H9 (cell line): Measurements from ENCODE around the gene SPPL3. TPM values are rescaled to one million over a fixed set of nuclear protein-coding genes. Genes with fewer than 3 reads are reported as not detected.

Experiments
- DNase-seq: peaks from one replicate; pipeline ENCODE4 v3.0.0-alpha.2; 2017
- H2AFZ ChIP-seq: one replicate; pipeline ENCODE4 v1.6.1; 2013; ENCODE audit warnings: mild to moderate bottlenecking, low read length, control low read depth, moderate library complexity
- H2AK5ac ChIP-seq: 2 replicates; pipeline ENCODE4 v1.6.1; 2013; ENCODE audit warnings: low read length, control low read depth, mixed read lengths; ENCODE audit not compliant: insufficient read length
- H2BK120ac ChIP-seq: one replicate; pipeline ENCODE4 v1.6.1; 2013; ENCODE audit warnings: low read depth, mild to moderate bottlenecking, low read length, control low read depth, inconsistent platforms; ENCODE audit not compliant: poor library complexity, severe bottlenecking
- H2BK12ac ChIP-seq: 2 replicates; pipeline ENCODE4 v1.6.1; 2013; ENCODE audit warnings: low read length, control low read depth, mixed read lengths, low read depth; ENCODE audit not compliant: insufficient read length
- H2BK15ac ChIP-seq: 2 replicates; pipeline ENCODE4 v1.6.1; 2013; ENCODE audit warnings: low read depth, low read length, control low read depth
- H2BK20ac ChIP-seq: one replicate; pipeline ENCODE4 v1.6.1; 2013; ENCODE audit warnings: low read depth, mild to moderate bottlenecking, low read length, control low read depth, inconsistent platforms; ENCODE audit not compliant: poor library complexity, severe bottlenecking
- H2BK5ac ChIP-seq: 2 replicates; pipeline ENCODE4 v1.6.1; 2013; ENCODE audit warnings: low read length, control low read depth, mixed read lengths; ENCODE audit not compliant: insufficient read length
- H3K14ac ChIP-seq: 2 replicates; pipeline ENCODE4 v1.6.1; 2013; ENCODE audit warnings: low read length, control low read depth; ENCODE audit not compliant: insufficient read depth
- H3K18ac ChIP-seq: 2 replicates; pipeline ENCODE4 v1.6.1; 2013; ENCODE audit warnings: low read depth, mild to moderate bottlenecking, mixed read lengths, low read length, control low read depth; ENCODE audit not compliant: insufficient read length
- H3K23ac ChIP-seq: 2 replicates; pipeline ENCODE4 v1.6.1; 2013; ENCODE audit warnings: low read length, control low read depth, mixed read lengths, low read depth; ENCODE audit not compliant: insufficient read length
- H3K23me2 ChIP-seq: 2 replicates; pipeline ENCODE4 v1.6.1; 2013; ENCODE audit warnings: low read depth, mild to moderate bottlenecking, mixed read lengths, low read length, control low read depth; ENCODE audit not compliant: insufficient read length, poor library complexity, severe bottlenecking
- H3K27ac ChIP-seq: 2 replicates; pipeline ENCODE4 v1.5.1; 2013; ENCODE audit warnings: low read length, control low read depth, mixed read lengths, low read depth; ENCODE audit not compliant: insufficient read length
- H3K27me3 ChIP-seq: 2 replicates; pipeline ENCODE4 v1.6.1; 2013; ENCODE audit warnings: low read length, control low read depth, inconsistent platforms; ENCODE audit not compliant: insufficient read depth
- H3K4ac ChIP-seq: 2 replicates; pipeline ENCODE4 v1.6.1; 2013; ENCODE audit warnings: low read depth, mild to moderate bottlenecking, control low read depth, inconsistent platforms, low read length, moderate library complexity
- H3K4me1 ChIP-seq: 2 replicates; pipeline ENCODE4 v1.6.1; 2013; ENCODE audit warnings: low read length, control low read depth, inconsistent platforms; ENCODE audit not compliant: insufficient read depth
- H3K4me2 ChIP-seq: 2 replicates; pipeline ENCODE4 v1.6.1; 2013; ENCODE audit warnings: low read length, control low read depth, mixed read lengths; ENCODE audit not compliant: insufficient read length, insufficient read depth
- H3K56ac ChIP-seq: 2 replicates; pipeline ENCODE4 v1.6.1; 2013; ENCODE audit warnings: low read depth, mild to moderate bottlenecking, mixed read lengths, low read length, control low read depth; ENCODE audit not compliant: insufficient read length
- H3K79me1 ChIP-seq: 2 replicates; pipeline ENCODE4 v1.6.1; 2013; ENCODE audit warnings: low read depth, mild to moderate bottlenecking, moderate library complexity, low read length, control low read depth, inconsistent platforms; ENCODE audit not compliant: insufficient read depth, poor library complexity, severe bottlenecking
- H3K79me2 ChIP-seq: 2 replicates; pipeline ENCODE4 v1.6.1; 2013; ENCODE audit warnings: low read length, control low read depth, inconsistent platforms; ENCODE audit not compliant: insufficient read depth
- H3K9ac ChIP-seq: 2 replicates; pipeline ENCODE4 v1.6.1; 2013; ENCODE audit warnings: low read length, control low read depth, mixed read lengths; ENCODE audit not compliant: insufficient read length; ENCODE audit errors: extremely low read depth
- H3K9me3 ChIP-seq: one replicate; pipeline ENCODE4 v1.6.1; 2013; ENCODE audit warnings: low read depth, low read length, inconsistent platforms; ENCODE audit not compliant: control insufficient read depth
- H3T11ph ChIP-seq: one replicate; pipeline ENCODE4 v1.6.1; 2013; ENCODE audit warnings: mild to moderate bottlenecking, low read length, control low read depth, inconsistent platforms
- H4K20me1 ChIP-seq: one replicate; pipeline ENCODE4 v1.6.1; 2013; ENCODE audit not compliant: control insufficient read depth, insufficient read length, insufficient read depth
- H4K5ac ChIP-seq: 2 replicates; pipeline ENCODE4 v1.6.1; 2013; ENCODE audit warnings: low read depth, mild to moderate bottlenecking, mixed read lengths, low read length, control low read depth; ENCODE audit not compliant: insufficient read length
- H4K8ac ChIP-seq: replicated peaks from 2 replicates; pipeline ENCODE4 v1.6.1; 2013; ENCODE audit warnings: low read length, control low read depth, mixed read lengths, low read depth; ENCODE audit not compliant: insufficient read length
- H4K91ac ChIP-seq: 2 replicates; pipeline ENCODE4 v1.6.1; 2013; ENCODE audit warnings: low read depth, mild to moderate bottlenecking, moderate library complexity, mixed read lengths, low read length, control low read depth; ENCODE audit not compliant: insufficient read length
- H3K27ac Mint-ChIP-seq, 3 experiments: 2 replicates in 2 of 3; 3 replicates in 1 of 3; pipeline ENCODE4 v1.8.0; 2020 to 2021; ENCODE audit warnings: mixed read lengths in 3 of 3, mild to moderate bottlenecking in 1 of 3, moderate library complexity in 1 of 3
- H3K27me3 Mint-ChIP-seq: 2 replicates; pipeline ENCODE4 v1.8.0; 2021; ENCODE audit warnings: low read depth, mild to moderate bottlenecking, moderate library complexity, mixed read lengths
- H3K36me3 Mint-ChIP-seq, 3 experiments: 2 replicates in 2 of 3; 3 replicates in 1 of 3; pipeline ENCODE4 v1.8.0; 2020 to 2021; ENCODE audit warnings: low read depth in 3 of 3, mixed read lengths in 3 of 3; ENCODE audit not compliant: insufficient read depth in 1 of 3
- H3K4me1 Mint-ChIP-seq, 2 experiments: 2 replicates each; pipeline ENCODE4 v1.8.0; 2020; ENCODE audit warnings: mixed read lengths in 2 of 2
- H3K4me3 Mint-ChIP-seq, 2 experiments: 2 replicates in 1 of 2; 3 replicates in 1 of 2; pipeline ENCODE4 v1.8.0; 2020 to 2021; ENCODE audit warnings: mild to moderate bottlenecking in 2 of 2, mixed read lengths in 2 of 2, moderate library complexity in 1 of 2
- H3K9me3 Mint-ChIP-seq, 2 experiments: 2 replicates in 1 of 2; 3 replicates in 1 of 2; pipeline ENCODE4 v1.8.0; 2020; ENCODE audit warnings: mild to moderate bottlenecking in 2 of 2, mixed read lengths in 2 of 2, moderate library complexity in 1 of 2
- CTCF ChIP-seq: fragments of 200-600 bp; sonication (generic); conservative IDR thresholded peaks from 3 replicates; pipeline ENCODE4 v1.8.0; 2021; ENCODE audit warnings: antibody characterized with exemption, mild to moderate bottlenecking
- WGBS: extraction: QIAGEN DNeasy Blood & Tissue Kit; methylation state at CpG from one replicate; pipeline ENCODE4 v1.1.7; 2013; ENCODE audit warnings: missing lambda C conversion rate, low lambda C conversion rate, mixed read lengths; ENCODE audit not compliant: insufficient read length; ENCODE audit errors: extremely low coverage; 5-methylcytosine and 5-hydroxymethylcytosine counted together
- total RNA-seq: library from RNA; stranded (reverse); gene quantifications from 2 replicates; pipeline ENCODE4 v1.2.1, GENCODE V29; 2021

SPPL3 gene
- total RNA-seq, 1 experiment from 2014 or later: 46.3 TPM

GRCh38 chr12:120914794-120915193, 10.6 kb upstream of the SPPL3 start:
- Histone ChIP-seq H3K4ac (no peak overlapping the region), H3K9me3 (no peaks in the 10 kb centered on the region), H3K4me2 (no peak overlapping the region), H3K79me2 (no peaks in the 10 kb centered on the region), H4K91ac (no peak overlapping the region), H4K8ac (no peak overlapping the region), H3K27me3 (no peaks in the 10 kb centered on the region), H3K14ac (no peak overlapping the region), H2BK20ac (no peak overlapping the region), H3T11ph (no peak overlapping the region), H2BK5ac (no peak overlapping the region), H3K27ac (no peak overlapping the region), H3K79me1 (no peaks in the 10 kb centered on the region), H3K56ac (no peak overlapping the region), H2AK5ac (no peak overlapping the region), H3K4me1 (no peaks in the 10 kb centered on the region), H2BK120ac (no peak overlapping the region), H4K5ac (no peak overlapping the region), H3K23ac (no peak overlapping the region), H2BK12ac (no peak overlapping the region), H4K20me1 (no peaks in the 10 kb centered on the region), H3K9ac (no peak overlapping the region), H2AFZ (no peak overlapping the region), H2BK15ac (no peak overlapping the region), H3K23me2 (no peaks in the 10 kb centered on the region), H3K18ac (no peak overlapping the region)
- Mint-ChIP-seq H3K9me3 (peaks cover 0 to 10% of the 10 kb centered on the region in 2 experiments; a peak in 2 of 5 replicates), H3K27me3 (no peaks in the 10 kb centered on the region), H3K36me3 (no peaks in the 10 kb centered on the region), H3K4me1 (no peaks in the 10 kb centered on the region), H3K27ac (no peak overlapping the region), H3K4me3 (no peak overlapping the region)
- DNase-seq: no peak
- WGBS: no CpG with 5 or more reads among the region's 7 CpGs
- no peak for TF ChIP-seq CTCF
